GM12872 (cell line): Measurements from ENCODE around the gene HILPDA.

ENCODE experiments used
- TF ChIP-seq, protein P1 (sequence below): IDR thresholded peaks from 3 replicates; pipeline ENCODE4 v1.5.1; 2011; ENCODE audit warnings: low read depth, mild to moderate bottlenecking, low read length, moderate library complexity; ENCODE audit not compliant: insufficient read depth

HILPDA gene

GRCh38 chr7:128450409-128450808, 5.3 kb upstream of the HILPDA start:
- TF ChIP-seq, protein P1, sequence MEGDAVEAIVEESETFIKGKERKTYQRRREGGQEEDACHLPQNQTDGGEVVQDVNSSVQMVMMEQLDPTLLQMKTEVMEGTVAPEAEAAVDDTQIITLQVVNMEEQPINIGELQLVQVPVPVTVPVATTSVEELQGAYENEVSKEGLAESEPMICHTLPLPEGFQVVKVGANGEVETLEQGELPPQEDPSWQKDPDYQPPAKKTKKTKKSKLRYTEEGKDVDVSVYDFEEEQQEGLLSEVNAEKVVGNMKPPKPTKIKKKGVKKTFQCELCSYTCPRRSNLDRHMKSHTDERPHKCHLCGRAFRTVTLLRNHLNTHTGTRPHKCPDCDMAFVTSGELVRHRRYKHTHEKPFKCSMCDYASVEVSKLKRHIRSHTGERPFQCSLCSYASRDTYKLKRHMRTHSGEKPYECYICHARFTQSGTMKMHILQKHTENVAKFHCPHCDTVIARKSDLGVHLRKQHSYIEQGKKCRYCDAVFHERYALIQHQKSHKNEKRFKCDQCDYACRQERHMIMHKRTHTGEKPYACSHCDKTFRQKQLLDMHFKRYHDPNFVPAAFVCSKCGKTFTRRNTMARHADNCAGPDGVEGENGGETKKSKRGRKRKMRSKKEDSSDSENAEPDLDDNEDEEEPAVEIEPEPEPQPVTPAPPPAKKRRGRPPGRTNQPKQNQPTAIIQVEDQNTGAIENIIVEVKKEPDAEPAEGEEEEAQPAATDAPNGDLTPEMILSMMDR = no peak

DNA sequence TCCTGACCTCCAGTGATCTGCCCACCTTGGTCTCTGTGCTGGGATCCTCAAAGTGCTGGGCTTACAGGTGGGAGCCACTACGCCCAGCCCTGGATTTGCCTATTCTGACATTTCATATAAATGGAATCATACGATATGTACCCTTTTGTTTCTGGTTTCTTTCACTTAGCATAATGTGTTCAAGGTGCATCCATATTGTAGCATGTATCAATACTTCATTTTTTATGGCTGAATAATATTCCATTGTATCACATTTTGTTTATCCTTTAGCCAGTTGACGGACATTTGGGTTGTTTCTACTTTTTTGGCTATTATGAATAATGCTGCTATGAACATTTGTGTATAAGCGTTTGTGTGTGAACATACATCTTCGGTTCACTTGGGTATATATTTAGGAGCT, 4.8 kb upstream of the HILPDA start:
- TF ChIP-seq, protein P1 = no peak

DNA sequence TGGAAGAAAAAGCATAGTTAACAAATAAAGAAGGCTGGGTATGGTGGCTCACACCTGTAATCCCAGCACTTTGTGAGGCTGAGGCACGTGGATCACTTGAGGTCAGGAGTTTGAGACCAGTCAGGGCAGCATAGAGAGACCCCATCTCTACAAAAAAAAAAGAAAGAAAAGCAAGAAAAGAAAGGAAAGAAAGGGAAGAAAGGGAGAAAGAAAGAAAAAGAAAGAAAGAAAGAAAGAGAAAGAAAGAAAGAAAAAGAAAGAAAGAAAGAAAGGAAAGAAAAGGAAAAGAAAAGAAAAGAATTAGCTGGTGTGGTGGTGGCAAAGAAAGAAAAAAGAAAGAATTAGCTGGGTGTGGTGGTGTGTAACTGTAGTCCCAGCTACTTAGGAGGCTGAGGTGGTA, 3.1 kb upstream of the HILPDA start:
- TF ChIP-seq, protein P1 = no peak

DNA sequence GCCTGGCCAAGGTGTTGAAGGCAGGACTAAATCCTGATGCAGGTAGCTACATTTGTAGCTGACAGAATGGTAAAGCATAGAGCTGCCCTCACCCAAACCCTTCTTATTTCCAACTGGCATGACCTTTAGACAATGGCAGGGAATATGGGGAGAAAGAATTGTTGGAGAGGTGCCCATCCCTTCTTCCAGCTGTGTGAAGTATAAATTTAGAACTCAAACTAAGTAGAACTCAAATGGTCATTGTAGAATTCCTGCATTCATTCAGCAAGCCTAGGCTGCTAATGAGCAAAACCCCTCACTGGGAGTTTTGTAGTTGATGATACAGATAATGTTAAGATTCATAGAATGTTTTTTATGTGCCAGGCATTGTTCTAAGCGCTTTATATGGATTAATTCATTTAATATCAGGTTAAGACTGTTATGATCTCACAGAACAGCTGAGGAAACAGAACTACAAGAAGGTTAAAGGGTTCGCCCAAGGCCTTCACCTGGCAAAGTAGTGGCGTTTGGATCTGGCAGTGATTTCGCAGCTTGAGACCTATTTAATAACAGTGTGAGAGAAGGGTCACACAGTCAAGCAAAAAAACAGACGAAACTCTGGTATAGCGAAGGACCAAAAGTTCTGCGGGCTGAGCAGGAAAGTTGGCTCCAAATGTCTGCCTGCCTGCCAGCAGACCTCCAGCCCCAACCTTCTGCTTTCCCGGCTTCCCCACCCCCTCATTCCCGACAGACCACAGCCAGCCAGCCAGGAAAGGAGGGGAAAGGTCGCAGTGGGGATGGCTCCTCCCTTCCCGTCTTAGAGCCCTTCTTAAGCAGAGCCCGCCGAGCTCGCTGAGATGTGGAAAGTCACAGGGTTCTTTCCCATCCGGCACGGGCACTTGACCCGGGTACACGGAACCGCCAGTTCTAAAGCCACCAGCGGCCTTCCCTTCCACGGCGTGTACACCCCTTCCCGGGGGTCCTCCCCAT, 1.6 kb upstream of the HILPDA start:
- TF ChIP-seq, protein P1 = no peak

DNA sequence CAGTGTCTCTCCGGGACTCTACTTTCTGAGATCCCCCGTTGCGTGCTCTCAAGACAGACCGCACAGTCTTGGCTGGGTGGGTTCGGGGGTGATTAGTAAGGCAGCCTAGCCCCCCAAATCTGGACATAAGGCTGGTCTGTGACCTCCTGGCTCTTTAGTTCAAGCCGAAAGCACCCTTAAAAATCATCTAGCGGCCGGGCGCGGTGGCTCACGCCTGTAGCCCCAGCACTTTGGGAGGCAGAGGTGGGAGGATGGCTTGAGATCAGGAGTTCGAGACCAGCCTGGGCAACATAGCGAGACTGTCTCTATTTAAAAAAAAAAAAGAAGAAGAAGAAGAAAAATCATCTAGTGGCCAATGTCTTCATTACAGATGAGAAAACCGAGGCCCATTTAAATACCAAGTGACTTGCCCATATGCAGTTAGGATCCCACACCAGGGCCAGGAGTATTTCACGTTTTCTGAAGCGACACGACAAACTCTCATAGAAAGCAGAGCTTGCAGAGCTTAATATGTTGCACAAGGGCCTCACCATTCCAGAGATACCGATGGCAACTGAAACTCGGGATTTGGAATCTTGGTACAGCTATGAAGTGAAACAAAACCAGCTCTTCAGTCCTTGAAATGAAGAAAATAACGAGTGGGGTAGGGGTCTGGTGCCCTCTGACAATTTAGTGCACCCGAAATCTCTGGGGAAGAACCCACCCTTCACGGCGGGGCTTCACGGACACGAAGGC, 703 bp upstream of the HILPDA start:
- TF ChIP-seq, protein P1 = no peak

DNA sequence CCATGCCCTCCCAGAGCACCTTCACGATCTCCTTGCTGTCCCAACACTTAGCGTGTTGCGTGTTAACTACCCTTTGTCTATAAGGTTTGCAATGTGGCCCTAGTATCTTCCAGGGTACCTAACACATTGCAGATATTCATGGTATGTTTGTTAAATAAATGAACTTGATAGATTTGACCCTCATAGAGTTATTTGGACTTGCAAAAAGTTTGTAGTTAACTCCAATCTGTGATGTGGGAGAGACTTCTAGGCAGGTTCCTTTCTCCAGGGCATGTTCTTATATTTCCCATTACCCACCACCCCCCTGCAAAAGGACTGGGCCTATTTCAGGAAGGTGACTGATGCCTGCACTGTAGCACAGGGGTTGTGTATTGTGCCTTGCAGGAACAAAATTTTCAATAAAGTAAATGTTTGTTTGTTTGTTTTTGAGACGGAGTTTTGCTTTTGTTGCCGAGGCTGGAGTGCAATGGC, 612 bp downstream of the HILPDA start:
- TF ChIP-seq, protein P1 = no peak

GRCh38 chr7:128458956-128459355, 3.3 kb downstream of the HILPDA start:
- TF ChIP-seq, protein P1 = no peak
